Stimulated activated naive CD8-positive, alpha-beta T cell treated with anti-CD3 and anti-CD28 coated beads, Interleukin-15, amount 100 ng/mL, for 72 hours (primary cell): ENCODE results near the gene GNAZ.

ENCODE experiments used
- ATAC-seq: fragments of 150-1000 bp; cut with Tn5 transposase; 2 replicates; pipeline ENCODE4 v1.10.0; 2021; ENCODE audit warnings: mild to moderate bottlenecking, moderate library complexity
- DNase-seq, 2 donors: peaks; one replicate each; pipeline ENCODE4 v3.0.0; 2021 to 2022
- H3K27ac Mint-ChIP-seq, 2 donors: one replicate each; pipeline ENCODE4 v1.8.0; 2022; ENCODE audit warnings: mild to moderate bottlenecking in 2 of 2, mixed read lengths in 2 of 2, moderate library complexity in 2 of 2
- H3K27me3 Mint-ChIP-seq: one replicate; pipeline ENCODE4 v1.8.0; 2022; ENCODE audit warnings: mixed read lengths
- H3K4me1 Mint-ChIP-seq: one replicate; pipeline ENCODE4 v1.8.0; 2022; ENCODE audit warnings: mild to moderate bottlenecking, mixed read lengths
- H3K4me3 Mint-ChIP-seq, 2 donors: one replicate each; pipeline ENCODE4 v1.8.0; 2022; ENCODE audit warnings: mild to moderate bottlenecking in 2 of 2, mixed read lengths in 2 of 2, moderate library complexity in 1 of 2
- H3K9me3 Mint-ChIP-seq, 2 donors: one replicate each; pipeline ENCODE4 v1.8.0; 2022; ENCODE audit warnings: mixed read lengths in 2 of 2

GNAZ gene

DNA sequence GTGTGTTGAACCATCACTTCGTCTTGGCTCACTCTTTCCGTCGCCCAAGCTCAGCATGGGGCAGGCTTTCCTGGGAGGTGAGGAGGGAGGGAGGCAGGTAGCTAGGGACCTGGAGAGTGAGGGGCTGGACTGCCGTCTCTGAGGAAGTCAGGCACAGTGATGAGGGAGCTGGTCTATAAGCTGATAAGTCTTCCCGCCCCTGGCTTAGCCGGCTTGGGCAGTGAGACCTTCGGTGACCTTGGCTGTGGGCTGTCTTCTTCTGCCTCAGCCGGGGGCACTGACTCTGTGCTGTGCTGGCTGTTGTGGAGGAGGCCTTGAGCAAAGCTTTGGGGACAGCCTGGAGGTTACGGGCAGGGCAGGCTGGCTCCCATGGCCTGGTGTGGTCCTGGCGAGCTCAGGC lies 18.7 kb downstream of the GNAZ start:
- peaks cover 7% of the 10 kb centered on the region for H3K4me1 Mint-ChIP-seq
- H3K27ac Mint-ChIP-seq: no peak overlapping the region
- no peak for ATAC-seq
- no peak for DNase-seq
- H3K4me3 Mint-ChIP-seq: no peak overlapping the region
- H3K27me3 Mint-ChIP-seq: peaks cover 17% of the 10 kb centered on the region
- H3K9me3 Mint-ChIP-seq: no peaks in the 10 kb centered on the region

DNA sequence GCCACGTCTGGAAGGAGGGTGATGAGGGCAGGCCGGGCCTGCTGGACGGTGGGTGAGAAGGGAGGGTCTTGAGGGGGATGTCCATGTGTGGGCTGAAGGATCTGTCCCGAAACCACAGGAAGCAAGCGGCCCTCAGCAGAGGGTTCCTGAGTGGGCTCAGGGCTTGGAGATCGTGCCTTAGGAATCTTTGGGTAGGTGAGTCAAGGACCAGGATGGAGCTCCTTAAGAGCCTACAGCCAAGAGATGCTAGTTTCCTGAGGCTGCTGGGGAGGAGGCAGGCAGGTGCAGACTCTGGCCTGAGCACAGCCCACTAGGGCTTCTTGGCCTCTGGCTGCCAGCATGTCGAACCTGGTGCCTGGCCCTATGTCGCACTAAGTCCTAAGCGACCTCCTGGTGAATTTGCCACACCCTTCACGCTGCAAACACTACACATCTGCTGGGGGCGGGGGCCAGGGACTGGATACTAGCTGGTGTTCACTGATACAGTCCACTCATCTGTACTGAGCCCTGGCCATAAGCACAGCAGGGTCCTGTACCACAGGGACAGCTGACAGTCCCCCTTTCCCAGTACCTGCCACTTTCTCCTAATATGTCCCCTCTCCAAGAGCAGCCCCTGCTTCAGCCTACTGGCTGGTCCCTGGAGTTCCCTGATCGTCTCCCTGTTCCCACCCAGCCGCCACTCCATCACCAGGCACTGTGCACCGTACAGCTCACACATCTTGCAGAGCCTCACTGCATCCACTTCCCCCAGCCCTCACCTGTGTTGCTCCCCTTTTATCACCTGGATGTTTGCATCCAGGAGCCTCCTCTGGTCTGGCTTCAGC lies 19.5 kb downstream of the GNAZ start:
- H3K27me3 Mint-ChIP-seq: peaks cover 17% of the 10 kb centered on the region
- no peak overlapping the region for H3K27ac Mint-ChIP-seq
- no peak overlapping the region for H3K4me3 Mint-ChIP-seq
- DNase-seq (no peak), ATAC-seq (no peak)
- H3K9me3 Mint-ChIP-seq: no peaks in the 10 kb centered on the region
- peaks cover 7% of the 10 kb centered on the region for H3K4me1 Mint-ChIP-seq

DNA sequence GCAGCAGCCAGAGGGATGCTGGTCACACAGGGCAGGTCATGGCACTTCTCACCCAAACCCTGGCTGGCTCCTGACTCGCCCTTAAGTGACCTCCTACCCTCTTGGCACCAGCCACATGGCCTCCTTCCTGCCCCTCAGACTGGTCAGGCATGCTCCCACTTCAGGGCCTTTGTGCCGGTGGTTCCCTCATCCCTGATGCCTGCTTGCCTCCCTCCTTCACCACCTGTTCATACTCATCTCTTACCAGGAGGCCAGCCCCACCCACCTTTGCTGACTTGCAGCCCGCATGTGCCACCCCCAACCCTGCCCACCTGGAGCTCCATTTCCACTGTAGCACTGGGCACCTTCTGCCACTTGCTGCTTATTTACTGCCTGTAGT lies 20.1 kb downstream of the GNAZ start:
- peaks cover 17% of the 10 kb centered on the region for H3K27me3 Mint-ChIP-seq
- H3K4me3 Mint-ChIP-seq: no peak overlapping the region
- DNase-seq: no peak
- no peak overlapping the region for H3K27ac Mint-ChIP-seq
- H3K4me1 Mint-ChIP-seq: peaks cover 7% of the 10 kb centered on the region
- ATAC-seq: no peak
- H3K9me3 Mint-ChIP-seq: no peaks in the 10 kb centered on the region

DNA sequence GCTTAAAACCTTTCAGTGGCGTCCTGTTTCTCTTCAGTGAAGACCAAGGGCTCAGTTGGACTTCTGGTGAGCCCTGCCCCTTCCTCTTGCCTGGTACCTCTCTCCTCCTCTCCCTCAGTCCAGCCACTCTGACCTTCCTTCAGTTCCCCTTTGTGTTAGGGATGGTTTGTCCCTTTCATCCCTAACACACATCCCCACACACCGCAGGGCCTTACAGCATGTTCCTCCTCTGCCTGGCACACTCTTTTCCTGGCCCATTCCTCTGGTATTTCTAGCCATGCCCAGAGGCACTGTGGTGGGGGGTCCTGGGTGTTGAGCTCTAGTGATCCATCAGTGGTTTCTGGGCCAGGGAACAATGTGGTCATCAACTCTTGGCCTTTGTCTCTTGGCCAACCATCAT lies 21.4 kb downstream of the GNAZ start:
- Mint-ChIP-seq H3K4me3 (no peak overlapping the region), H3K9me3 (no peaks in the 10 kb centered on the region), H3K27ac (no peak overlapping the region), H3K27me3 (peaks cover 8% of the 10 kb centered on the region), H3K4me1 (peaks cover 7% of the 10 kb centered on the region)
- DNase-seq (no peak), ATAC-seq (no peak)

DNA sequence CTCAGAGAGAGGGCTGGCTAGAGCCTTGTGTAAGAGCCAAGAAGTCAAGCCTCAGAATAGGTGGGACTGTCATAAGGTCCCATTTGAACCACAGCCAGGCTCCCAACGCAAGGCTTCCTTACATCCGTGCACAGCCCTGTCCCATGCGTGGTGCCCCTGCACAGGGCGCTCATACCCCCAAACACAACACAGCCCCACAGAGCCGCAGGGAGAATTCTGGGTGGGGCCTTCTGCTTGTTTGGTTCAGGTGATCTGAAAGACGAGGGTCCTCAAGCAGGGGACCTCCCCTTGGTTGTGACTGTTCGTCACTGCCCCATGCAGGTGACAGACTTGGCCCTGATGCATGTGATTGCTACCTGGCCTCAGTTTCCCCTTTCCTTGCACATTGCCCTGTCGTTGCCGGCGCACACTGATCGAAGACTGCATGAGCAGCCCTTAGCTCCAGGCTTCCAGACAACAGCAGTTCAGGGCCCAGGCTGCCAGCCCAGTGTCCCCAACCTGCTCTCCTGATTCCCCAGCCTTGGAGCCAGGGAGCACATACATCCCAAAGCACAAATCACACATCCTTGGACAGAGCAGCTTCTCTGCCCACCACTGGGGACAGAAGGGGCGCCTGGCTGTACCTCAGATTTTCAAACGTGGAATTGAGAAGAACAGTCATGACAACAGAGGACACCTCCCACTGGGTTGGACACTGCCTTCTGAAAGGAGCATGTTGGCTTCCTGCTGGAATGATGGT lies 22.1 kb downstream of the GNAZ start:
- no peak overlapping the region for H3K4me3 Mint-ChIP-seq
- DNase-seq (no peak), ATAC-seq (no peak)
- H3K27ac Mint-ChIP-seq: no peak overlapping the region
- H3K9me3 Mint-ChIP-seq: no peaks in the 10 kb centered on the region
- peaks cover 7% of the 10 kb centered on the region for H3K4me1 Mint-ChIP-seq
- peaks cover 7% of the 10 kb centered on the region for H3K27me3 Mint-ChIP-seq

DNA sequence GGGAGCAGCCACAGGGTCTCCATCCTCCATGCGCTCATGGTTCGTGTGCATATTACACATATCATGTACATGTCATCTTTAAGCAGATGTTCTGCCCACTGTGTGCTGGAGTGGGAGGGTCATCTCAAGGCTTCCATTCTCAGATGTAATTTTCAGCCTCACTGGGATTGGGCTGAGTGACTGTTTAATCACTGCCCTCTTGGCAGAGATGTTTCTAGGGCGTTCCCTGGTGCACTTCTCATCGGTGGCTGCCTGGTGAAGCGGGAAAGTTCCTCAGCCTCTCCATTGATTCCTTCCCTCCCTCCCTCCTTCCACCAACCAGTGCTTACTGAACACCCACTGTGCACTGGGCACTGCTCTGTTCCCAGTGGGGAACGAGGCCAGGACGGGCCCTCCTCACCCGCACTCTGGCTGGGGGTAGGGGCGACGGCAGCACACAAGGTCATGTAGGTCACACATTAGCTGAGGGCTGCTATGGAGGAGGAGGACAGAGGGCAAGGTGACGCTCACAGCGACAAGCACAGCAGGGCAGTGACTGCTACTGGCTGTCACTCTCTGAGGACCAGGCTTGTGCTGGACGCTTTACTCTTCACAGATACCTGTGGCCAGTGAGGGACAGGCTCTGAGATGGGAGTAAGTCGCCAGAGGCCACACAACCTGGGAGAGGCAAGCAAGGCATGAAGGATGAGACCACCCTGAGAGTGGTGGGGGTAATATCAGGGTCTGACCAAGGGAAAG lies 22.9 kb downstream of the GNAZ start:
- ATAC-seq (no peak), DNase-seq (no peak)
- no peak overlapping the region for H3K4me3 Mint-ChIP-seq
- peaks cover 7% of the 10 kb centered on the region for H3K27me3 Mint-ChIP-seq
- peak overlapping the region in 1 of 2 donors; percentile 28 for H3K27ac Mint-ChIP-seq
- no peaks in the 10 kb centered on the region for H3K9me3 Mint-ChIP-seq
- peaks cover 5% of the 10 kb centered on the region for H3K4me1 Mint-ChIP-seq

DNA sequence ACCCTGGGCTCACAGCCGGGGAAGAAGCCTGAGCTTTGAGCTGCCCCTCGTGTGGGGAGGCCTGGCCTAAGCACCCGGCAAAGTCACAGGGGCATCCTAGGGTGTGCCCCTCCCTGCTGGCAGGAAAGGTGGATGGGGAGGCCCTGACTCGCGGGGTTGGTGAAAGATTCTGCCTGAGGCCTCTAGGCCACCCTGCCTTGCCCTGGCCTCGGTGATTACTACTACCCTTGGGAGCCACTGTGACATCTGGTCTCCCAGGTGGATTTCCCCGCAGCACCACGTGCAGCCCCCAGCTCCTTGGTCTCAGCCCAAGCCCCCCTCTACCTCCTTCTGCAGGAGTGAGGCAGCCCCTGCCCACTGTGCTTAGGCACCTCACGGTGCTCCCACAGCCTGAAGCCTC lies 23.9 kb downstream of the GNAZ start:
- H3K27ac Mint-ChIP-seq: no peak overlapping the region
- ATAC-seq (peak; percentile 6), DNase-seq (no peak)
- H3K27me3 Mint-ChIP-seq: peaks cover 3% of the 10 kb centered on the region
- no peaks in the 10 kb centered on the region for H3K4me1 Mint-ChIP-seq
- H3K9me3 Mint-ChIP-seq: no peaks in the 10 kb centered on the region
- no peak overlapping the region for H3K4me3 Mint-ChIP-seq

DNA sequence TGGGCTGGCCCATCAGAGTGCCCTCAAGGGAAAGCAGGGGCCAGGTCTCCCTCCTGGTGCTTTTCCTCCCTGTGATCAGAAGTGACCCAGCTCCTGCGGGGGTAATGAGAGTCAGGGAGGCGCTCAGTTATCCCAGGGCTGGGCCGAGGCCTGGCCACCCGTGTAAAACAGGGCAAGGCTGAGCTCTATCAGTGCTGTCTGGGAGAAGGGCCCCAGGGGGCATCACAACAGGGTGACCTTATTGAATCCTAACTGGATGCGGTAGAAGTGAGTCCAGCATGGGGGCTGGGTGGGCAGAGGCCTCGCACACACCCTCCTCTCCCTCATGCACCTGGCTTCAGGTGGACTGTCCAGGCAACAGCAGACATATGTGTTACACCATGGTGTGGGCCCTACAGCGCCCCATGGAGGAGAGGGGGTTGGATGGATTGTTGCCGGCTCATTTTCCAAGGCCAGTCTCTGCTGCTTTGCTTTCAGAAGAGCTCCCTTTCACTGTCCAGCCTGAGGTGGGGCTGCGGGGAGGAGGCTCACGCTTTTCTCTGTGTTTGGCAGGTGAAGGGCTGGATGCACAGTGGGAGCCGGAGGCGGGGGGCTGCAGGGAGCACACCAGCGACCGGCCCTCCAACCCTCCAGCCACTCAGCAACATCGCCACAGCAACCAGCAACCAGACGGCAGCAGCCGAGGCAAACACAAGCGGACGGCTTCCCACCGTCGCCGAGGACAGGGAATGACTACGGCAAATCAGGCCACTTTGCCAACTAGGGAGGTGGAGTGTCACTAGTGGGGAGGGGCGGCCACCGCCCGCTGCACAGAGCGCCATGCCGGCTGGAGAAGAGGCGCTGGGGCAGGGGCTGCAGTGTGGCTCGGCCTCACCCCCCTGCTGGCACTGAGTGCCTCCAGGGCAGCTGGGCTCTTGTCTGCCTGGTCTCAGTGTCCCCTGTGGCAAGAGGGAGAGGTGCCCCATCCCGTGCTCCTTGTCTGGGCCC lies 24.7 kb downstream of the GNAZ start:
- Mint-ChIP-seq H3K4me1 (no peaks in the 10 kb centered on the region), H3K9me3 (no peaks in the 10 kb centered on the region), H3K27ac (peak overlapping the region; percentile 38 to 61), H3K27me3 (no peaks in the 10 kb centered on the region), H3K4me3 (no peak overlapping the region)
- ATAC-seq (no peak), DNase-seq (no peak)

DNA sequence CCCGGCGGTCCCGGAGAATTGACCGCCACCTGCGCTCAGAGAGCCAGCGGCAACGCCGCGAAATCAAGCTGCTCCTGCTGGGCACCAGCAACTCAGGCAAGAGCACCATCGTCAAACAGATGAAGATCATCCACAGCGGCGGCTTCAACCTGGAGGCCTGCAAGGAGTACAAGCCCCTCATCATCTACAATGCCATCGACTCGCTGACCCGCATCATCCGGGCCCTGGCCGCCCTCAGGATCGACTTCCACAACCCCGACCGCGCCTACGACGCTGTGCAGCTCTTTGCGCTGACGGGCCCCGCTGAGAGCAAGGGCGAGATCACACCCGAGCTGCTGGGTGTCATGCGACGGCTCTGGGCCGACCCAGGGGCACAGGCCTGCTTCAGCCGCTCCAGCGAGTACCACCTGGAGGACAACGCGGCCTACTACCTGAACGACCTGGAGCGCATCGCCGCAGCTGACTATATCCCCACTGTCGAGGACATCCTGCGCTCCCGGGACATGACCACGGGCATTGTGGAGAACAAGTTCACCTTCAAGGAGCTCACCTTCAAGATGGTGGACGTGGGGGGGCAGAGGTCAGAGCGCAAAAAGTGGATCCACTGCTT lies 25.5 kb downstream of the GNAZ start:
- Mint-ChIP-seq H3K4me1 (no peaks in the 10 kb centered on the region), H3K27ac (no peak overlapping the region), H3K9me3 (no peaks in the 10 kb centered on the region), H3K4me3 (no peak overlapping the region), H3K27me3 (no peaks in the 10 kb centered on the region)
- no peak for ATAC-seq
- no peak for DNase-seq

DNA sequence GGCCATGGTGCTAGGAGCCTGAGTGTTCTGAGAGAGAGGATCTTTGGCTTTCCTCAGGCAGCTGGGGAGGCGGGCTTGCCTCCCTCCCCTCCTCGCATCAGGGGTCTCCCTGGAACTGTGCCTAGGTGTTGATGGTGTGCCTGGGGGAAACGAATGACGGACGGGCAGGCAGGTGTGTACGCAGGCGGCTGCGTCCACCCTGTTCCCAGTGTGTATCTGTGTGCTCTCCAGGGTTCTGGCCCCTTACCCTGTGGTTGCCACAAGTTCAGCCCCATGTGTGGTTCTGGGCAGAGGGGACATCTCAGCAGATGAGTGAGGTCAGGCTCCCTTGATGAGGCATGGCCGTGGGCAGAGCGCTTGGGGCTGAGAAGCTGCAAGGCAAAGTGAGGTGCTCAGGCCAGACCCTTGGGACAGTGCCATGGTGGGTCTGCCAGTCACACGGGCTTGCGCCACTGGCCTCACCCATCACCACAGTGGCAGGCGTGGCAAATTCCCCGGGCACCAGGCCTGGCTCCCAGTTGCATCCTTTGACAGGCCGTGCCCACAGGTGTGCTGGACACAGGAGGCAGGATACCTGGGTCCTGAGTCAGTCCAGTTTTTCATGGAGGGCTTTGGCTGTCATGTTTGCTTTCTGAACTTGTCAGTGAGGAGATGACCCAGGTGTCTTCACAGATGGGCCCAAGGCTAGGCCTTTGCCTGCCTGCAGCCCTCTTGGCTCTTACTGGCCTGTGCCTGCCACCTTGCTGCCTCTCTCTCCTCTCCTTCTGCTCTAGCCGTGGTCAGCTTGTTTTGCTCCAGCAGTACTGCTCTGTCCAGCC lies 27.3 kb downstream of the GNAZ start:
- H3K27ac Mint-ChIP-seq: no peak overlapping the region
- H3K27me3 Mint-ChIP-seq: no peaks in the 10 kb centered on the region
- H3K4me1 Mint-ChIP-seq: no peaks in the 10 kb centered on the region
- ATAC-seq (no peak), DNase-seq (no peak)
- H3K9me3 Mint-ChIP-seq: no peaks in the 10 kb centered on the region
- no peak overlapping the region for H3K4me3 Mint-ChIP-seq

DNA sequence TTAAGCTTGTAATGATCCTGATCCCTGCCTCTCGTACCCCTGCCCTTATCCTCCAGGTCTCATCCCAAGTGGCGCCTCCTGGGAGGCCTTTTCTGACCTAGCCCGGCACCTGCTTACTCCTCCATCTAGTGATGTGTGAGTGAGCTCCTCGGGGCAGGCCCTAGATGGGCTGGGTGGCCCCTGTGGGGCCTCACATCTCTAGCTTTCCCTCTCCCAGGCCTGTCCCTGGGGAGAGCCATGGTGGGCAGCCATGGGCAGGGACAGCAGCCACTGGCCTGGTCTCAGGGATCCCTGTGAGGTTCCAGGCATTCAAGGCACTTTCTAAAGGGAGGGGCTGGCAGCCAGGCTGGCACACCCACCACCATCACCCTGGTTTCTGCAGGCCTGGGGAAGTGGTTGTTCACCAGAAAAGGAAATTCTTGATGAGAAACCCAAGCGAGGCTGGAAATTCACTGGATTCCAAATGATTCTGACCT lies 27.9 kb downstream of the GNAZ start:
- Mint-ChIP-seq H3K4me1 (no peaks in the 10 kb centered on the region), H3K27me3 (no peaks in the 10 kb centered on the region), H3K4me3 (no peak overlapping the region), H3K27ac (no peak overlapping the region), H3K9me3 (no peaks in the 10 kb centered on the region)
- ATAC-seq (no peak), DNase-seq (no peak)

DNA sequence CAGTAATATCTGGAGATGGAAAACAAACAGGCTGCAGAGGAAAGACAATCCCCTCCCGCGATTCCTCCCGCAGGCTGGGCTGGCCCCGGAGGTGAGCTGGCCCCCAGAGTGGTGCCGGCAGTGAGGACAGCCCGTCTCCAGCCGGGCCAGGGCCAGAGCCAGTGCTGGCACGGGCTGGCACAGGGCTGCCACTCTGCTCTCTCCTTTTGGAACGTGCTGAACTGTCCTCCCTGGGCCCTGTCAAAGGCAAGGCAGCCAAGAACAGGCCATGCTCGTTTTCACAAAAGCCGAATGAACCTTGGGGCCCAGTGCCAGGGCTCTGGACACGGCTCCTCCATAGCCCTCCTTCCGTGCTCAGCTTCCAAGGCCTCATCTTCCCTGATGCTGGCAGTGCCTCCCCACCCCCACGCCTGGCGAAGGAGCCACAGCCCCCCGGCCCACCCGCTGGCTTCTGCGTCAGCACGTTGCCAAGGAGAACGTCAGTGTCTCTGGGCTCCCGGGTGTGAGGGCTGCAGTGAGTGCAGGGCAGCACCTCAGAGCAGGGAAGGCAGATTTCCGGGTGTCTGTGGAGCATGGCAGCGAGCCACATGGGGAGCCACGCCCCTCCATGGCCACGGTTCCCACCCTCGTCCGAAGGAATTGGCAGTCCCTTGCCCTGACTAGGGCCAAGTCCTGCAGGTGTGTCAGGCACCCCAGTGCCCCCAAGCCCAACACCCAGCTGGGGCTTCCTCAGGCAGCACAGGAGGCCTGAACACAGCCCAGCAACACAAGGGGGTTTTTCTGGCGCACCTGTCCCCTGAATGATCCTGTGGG lies 28.6 kb downstream of the GNAZ start:
- Mint-ChIP-seq H3K4me1 (no peaks in the 10 kb centered on the region), H3K4me3 (no peak overlapping the region), H3K27me3 (no peaks in the 10 kb centered on the region), H3K9me3 (no peaks in the 10 kb centered on the region), H3K27ac (no peak overlapping the region)
- DNase-seq: no peak
- no peak for ATAC-seq

DNA sequence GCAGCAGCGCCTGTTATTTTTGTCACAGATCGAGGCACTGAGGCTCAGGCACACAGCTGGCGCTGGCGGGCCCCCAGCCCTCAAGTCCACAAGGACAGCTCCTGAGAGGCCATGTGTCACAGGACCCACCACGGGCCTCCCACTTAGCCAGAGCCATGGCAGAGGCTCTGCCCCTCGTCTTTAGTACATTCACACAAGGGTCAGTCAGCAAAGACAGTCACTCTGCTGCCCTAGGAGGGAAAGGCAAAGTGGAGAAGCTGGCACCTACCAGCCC lies 29.1 kb downstream of the GNAZ start:
- no peak for ATAC-seq
- H3K27ac Mint-ChIP-seq: no peak overlapping the region
- DNase-seq: no peak
- no peaks in the 10 kb centered on the region for H3K27me3 Mint-ChIP-seq
- no peaks in the 10 kb centered on the region for H3K4me1 Mint-ChIP-seq
- H3K4me3 Mint-ChIP-seq: no peak overlapping the region
- H3K9me3 Mint-ChIP-seq: no peaks in the 10 kb centered on the region
